ENCODE results near the gene EFEMP1.

DNA sequence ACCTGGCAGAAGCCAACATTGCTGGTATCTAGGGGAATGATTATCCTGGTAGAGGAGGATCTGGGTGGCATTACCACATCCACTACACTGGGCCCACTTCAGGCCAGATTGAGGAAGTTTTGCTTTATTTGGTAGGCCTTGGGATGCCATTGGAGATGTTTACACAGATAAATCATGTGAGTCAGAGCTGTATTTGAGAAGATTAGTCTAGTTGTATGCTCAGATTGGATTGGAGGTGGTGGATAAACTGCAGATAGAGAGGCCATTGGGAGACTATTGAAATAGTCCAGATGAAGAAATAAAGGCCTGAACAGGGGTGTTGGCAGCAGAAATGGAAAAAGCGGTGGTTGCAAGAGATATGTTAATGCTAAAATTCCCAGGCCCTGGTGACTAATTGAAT, 81.5 kb downstream of the EFEMP1 start:
- TF ChIP-seq POLR2AphosphoS5 (IDR thresholded peaks at IDR 0.05) (no peak), CTCF (IDR thresholded peaks at IDR 0.05) (no peak)

All from prostate gland (tissue), 2 donors.